Thoracic aorta (tissue), 2 donors: ENCODE measurements around the gene MAGEB6. TPM values are rescaled to one million over a fixed set of nuclear protein-coding genes. Genes with fewer than 3 reads are reported as not detected.
"Not testable (repeated sequence)": the region's sequence is repeated elsewhere in the genome, so short reads cannot be mapped to it uniquely, and the experiment has no call there.

ENCODE experiments used
- ATAC-seq: fragments of 150-250 bp; one replicate; pipeline ENCODE4 v1.8.0; 2017; ENCODE audit warnings: low read depth; ENCODE audit not compliant: insufficient number of reproducible peaks, low FRiP score
- DNase-seq: peaks from one replicate; pipeline ENCODE4 v3.0.0-alpha.2; 2020; ENCODE audit warnings: low spot score
- H3K27ac ChIP-seq, 2 donors: fragments of 200-600 bp; sonication (generic); 1 replicate in 1 of 2; 2 replicates in 1 of 2; pipeline ENCODE4 v1.5.1; 2016; ENCODE audit warnings: mild to moderate bottlenecking in 2 of 2, moderate library complexity in 2 of 2
- H3K27me3 ChIP-seq: fragments of 200-600 bp; sonication (generic); replicated peaks from 2 replicates; pipeline ENCODE4 v1.6.0; 2016; ENCODE audit warnings: mild to moderate bottlenecking; ENCODE audit not compliant: insufficient read depth
- H3K36me3 ChIP-seq: fragments of 200-600 bp; sonication (generic); one replicate; pipeline ENCODE4 v1.5.1; 2016
- H3K4me1 ChIP-seq, 2 donors: fragments of 200-600 bp; sonication (generic); 1 replicate in 1 of 2; 2 replicates in 1 of 2; pipeline versions ENCODE4 v1.5.1 to v1.6.0; 2016; ENCODE audit warnings: low read depth in 2 of 2, mild to moderate bottlenecking in 1 of 2; ENCODE audit not compliant: control insufficient read depth in 1 of 2
- H3K4me3 ChIP-seq: fragments of 200-600 bp; sonication (generic); 2 replicates; pipeline ENCODE4 v1.5.1; 2016; ENCODE audit warnings: mild to moderate bottlenecking
- H3K9me3 ChIP-seq: fragments of 200-600 bp; sonication (generic); 2 replicates; pipeline ENCODE4 v1.5.1; 2016
- total RNA-seq, 2 donors: library from RNA; depleted of rRNA; stranded (reverse); fragments of >200 nt; gene quantifications; one replicate each; pipeline versions ENCODE4 v1.1.0 to v1.2.3, GENCODE V29; 2016
- TF ChIP-seq, protein P1 (sequence below): fragments of 200-600 bp; sonication (generic); IDR thresholded peaks from one replicate; pipeline ENCODE4 v1.5.1; 2019; ENCODE audit warnings: antibody characterized with exemption

Gene MAGEB6, protein sequence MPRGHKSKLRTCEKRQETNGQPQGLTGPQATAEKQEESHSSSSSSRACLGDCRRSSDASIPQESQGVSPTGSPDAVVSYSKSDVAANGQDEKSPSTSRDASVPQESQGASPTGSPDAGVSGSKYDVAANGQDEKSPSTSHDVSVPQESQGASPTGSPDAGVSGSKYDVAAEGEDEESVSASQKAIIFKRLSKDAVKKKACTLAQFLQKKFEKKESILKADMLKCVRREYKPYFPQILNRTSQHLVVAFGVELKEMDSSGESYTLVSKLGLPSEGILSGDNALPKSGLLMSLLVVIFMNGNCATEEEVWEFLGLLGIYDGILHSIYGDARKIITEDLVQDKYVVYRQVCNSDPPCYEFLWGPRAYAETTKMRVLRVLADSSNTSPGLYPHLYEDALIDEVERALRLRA
- not detected for total RNA-seq

DNA sequence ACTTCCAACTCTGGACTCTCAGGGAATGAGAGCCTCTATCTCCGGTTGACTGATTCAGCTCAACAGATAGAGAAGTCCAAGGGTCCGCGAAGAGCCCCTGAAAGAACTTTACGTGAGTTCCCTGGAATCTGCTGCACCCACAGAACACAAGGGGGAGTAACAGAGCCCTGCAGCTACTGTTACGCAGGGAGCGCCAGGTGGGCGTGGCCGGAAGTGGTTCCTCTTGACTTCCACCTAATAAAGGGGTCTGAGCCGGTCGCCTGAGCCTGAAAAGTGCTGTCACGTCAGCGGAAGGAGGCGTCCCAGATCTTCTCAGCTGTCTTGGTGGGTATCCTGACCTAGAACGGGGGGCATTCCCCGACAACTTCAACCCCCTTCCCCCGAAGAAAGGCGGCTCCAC, at the start of gene MAGEB6:
TSS of gene MAGEB6 (plus strand) at position 237 of the 400 bp plus-strand sequence. CDS start 1,407 bp downstream, outside the sequence.
- TF ChIP-seq, protein P1, sequence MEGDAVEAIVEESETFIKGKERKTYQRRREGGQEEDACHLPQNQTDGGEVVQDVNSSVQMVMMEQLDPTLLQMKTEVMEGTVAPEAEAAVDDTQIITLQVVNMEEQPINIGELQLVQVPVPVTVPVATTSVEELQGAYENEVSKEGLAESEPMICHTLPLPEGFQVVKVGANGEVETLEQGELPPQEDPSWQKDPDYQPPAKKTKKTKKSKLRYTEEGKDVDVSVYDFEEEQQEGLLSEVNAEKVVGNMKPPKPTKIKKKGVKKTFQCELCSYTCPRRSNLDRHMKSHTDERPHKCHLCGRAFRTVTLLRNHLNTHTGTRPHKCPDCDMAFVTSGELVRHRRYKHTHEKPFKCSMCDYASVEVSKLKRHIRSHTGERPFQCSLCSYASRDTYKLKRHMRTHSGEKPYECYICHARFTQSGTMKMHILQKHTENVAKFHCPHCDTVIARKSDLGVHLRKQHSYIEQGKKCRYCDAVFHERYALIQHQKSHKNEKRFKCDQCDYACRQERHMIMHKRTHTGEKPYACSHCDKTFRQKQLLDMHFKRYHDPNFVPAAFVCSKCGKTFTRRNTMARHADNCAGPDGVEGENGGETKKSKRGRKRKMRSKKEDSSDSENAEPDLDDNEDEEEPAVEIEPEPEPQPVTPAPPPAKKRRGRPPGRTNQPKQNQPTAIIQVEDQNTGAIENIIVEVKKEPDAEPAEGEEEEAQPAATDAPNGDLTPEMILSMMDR = no peak
- Histone ChIP-seq H3K27me3 (no peaks in the 10 kb centered on the region), H3K9me3 (no peaks in the 10 kb centered on the region), H3K36me3 (no peaks in the 10 kb centered on the region), H3K27ac (no peak within 1 kb of the TSS), H3K4me3 (no peak within 1 kb of the TSS), H3K4me1 (no peaks in the 10 kb centered on the region)
- DNase-seq = no peak
- ATAC-seq = no peak

DNA sequence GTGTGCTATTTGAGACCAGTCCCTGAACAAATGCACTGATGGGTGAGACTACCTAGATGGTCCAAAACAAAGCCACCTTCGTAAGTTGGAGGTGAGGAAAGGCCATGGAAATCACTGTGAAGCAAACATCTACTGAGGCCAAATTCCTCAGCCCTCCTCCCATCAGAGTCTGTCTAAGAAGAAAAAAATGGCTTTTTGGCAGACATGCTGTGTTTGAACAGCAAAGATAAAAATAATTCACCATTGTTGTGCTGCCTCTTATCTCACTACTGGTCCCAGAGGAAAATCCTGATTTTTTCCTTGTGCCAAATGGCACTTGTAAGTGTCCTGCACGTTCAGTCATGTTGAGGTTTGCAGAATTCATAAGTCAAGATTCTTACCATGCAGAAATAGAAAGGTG, 46.2 kb upstream of the MAGEB6 start:
- ATAC-seq = no peak
- DNase-seq = no peak
- H3K27me3 ChIP-seq = no peaks in the 10 kb centered on the region
- no peaks in the 10 kb centered on the region for H3K36me3 ChIP-seq
- no peak overlapping the region for H3K27ac ChIP-seq
- H3K4me1 ChIP-seq = no peaks in the 10 kb centered on the region
- TF ChIP-seq, protein P1 = no peak
- no peak overlapping the region for H3K4me3 ChIP-seq
- H3K9me3 ChIP-seq = no peaks in the 10 kb centered on the region

DNA sequence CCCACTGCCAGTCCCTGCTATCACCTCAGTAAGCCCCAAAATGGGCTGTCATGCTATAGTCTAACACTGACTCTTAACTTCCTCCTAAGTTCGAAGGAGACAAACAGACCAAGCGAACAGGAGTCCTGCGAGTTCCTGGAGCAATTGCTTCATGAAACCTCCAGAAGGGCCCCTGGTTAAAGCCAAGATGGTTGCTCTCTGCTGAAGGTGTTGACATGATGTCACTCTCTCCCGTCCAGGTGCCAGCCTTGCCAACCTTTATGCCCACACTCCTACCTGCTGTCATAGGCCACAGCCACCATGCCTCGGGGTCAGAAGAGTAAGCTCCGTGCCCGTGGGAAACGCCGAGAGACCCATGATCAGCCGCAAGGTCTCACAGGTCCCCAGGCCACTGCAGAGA, 31.9 kb upstream of the MAGEB6 start, which contains the start of gene MAGEB6B:
TSS of gene MAGEB6B (plus strand) at position 301 of the 400 bp plus-strand sequence. CDS start at position 301, 0 bp downstream.
- H3K27me3 ChIP-seq = no peaks in the 10 kb centered on the region
- H3K9me3 ChIP-seq = no peaks in the 10 kb centered on the region
- ATAC-seq = no peak
- H3K27ac ChIP-seq = no peak within 1 kb of the TSS
- no peak for DNase-seq
- H3K4me3 ChIP-seq = no peak within 1 kb of the TSS
- H3K36me3 ChIP-seq = no peaks in the 10 kb centered on the region
- no peaks in the 10 kb centered on the region for H3K4me1 ChIP-seq
- TF ChIP-seq, protein P1 = no peak

DNA sequence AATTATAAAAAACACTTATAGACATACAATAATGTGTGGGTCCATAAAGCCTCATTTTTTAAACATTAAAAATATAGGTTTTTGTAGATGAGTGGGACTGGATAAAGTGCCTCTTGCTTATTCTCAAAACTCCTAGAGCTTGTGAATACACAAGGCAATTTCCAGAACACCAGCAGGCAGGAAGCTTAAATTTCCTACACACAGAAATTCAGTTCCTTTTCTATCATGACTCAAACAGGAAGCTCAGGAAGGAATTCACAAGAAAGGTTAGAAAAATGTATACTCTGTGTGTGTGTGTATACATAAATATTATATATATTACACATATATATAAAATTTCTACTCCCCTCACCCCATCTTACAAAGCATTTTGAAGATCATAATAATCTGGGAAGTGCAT, 11.3 kb downstream of the MAGEB6 start:
- ATAC-seq (no peak), DNase-seq (no peak)
- TF ChIP-seq, protein P1 = no peak
- no peaks in the 10 kb centered on the region for H3K9me3 ChIP-seq
- no peak overlapping the region for H3K27ac ChIP-seq
- H3K36me3 ChIP-seq = no peaks in the 10 kb centered on the region
- no peaks in the 10 kb centered on the region for H3K4me1 ChIP-seq
- H3K4me3 ChIP-seq = no peak overlapping the region
- no peaks in the 10 kb centered on the region for H3K27me3 ChIP-seq

DNA sequence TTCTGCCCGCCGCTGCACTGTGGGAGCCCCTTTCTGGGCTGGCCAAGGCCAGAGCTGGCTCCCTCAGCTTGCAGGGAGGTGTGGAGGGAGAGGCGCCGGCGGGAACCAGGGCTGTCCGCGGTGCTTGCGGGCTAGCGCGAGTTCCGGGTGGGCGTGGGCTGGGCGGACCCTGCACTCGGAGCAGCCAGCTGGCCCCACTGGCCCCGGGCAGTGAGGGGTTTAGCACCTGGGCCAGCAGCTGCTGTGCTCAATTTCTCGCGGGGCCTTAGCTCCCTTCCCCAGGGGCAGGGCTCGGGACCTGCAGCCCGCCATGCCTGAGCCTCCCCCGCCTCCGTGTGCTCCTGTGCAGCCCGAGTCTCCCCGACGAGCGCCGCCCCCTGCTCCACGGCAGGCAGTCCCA, 12.5 kb downstream of the MAGEB6 start:
- H3K4me1 ChIP-seq, H3K27ac ChIP-seq, H3K4me3 ChIP-seq, H3K27me3 ChIP-seq, DNase-seq, H3K9me3 ChIP-seq, H3K36me3 ChIP-seq, ATAC-seq: not testable (repeated sequence)
